SU-DHL-6 (cell line): ENCODE measurements around the gene AGAP1.

ENCODE experiments used
- H2AFZ ChIP-seq: fragments of 200-600 bp; sonication (generic); 2 replicates; pipeline ENCODE4 v1.6.1; 2014; ENCODE audit warnings: low read depth, mild to moderate bottlenecking, moderate library complexity, mixed read lengths, antibody characterized with exemption, low read length; ENCODE audit not compliant: severe bottlenecking
- H3F3A ChIP-seq: fragments of 200-600 bp; shearing (Covaris generic); 2 replicates; pipeline ENCODE4 v1.6.0; 2016; ENCODE audit warnings: antibody characterized with exemption, mild to moderate bottlenecking; ENCODE audit not compliant: insufficient read depth
- H3K27ac ChIP-seq: fragments of 200-600 bp; sonication (generic); 2 replicates; pipeline ENCODE4 v1.5.1; 2016; ENCODE audit warnings: low read depth, mild to moderate bottlenecking, low read length, moderate library complexity, mixed read lengths
- H3K27me3 ChIP-seq: fragments of 200-600 bp; sonication (generic), shearing (Covaris generic); 2 replicates; pipeline ENCODE4 v1.6.0; 2014; ENCODE audit warnings: mild to moderate bottlenecking, low read length
- H3K36me3 ChIP-seq: fragments of 200-600 bp; sonication (generic); 2 replicates; pipeline ENCODE4 v1.6.1; 2014; ENCODE audit warnings: mild to moderate bottlenecking, low read length, mixed read lengths
- H3K4me2 ChIP-seq: fragments of 300-600, 200-600 bp; shearing (Covaris generic), sonication (generic); 2 replicates; pipeline ENCODE4 v1.6.0; 2014; ENCODE audit warnings: low read length, low read depth, mild to moderate bottlenecking; ENCODE audit not compliant: poor library complexity, severe bottlenecking
- H3K4me3 ChIP-seq: fragments of 200-600 bp; sonication (generic); 2 replicates; pipeline ENCODE4 v1.5.1; 2014; ENCODE audit warnings: antibody characterized with exemption, low read length, mild to moderate bottlenecking, mixed read lengths; ENCODE audit not compliant: insufficient read depth, poor library complexity, severe bottlenecking
- H3K79me2 ChIP-seq: fragments of 200-600 bp; sonication (generic); 2 replicates; pipeline ENCODE4 v1.6.1; 2014; ENCODE audit warnings: mild to moderate bottlenecking, low read length, moderate library complexity; ENCODE audit not compliant: insufficient read depth
- H3K9ac ChIP-seq: fragments of 200-600 bp; sonication (generic); 2 replicates; pipeline ENCODE4 v1.7.0; 2014; ENCODE audit warnings: mild to moderate bottlenecking, low read length
- H3K9me2 ChIP-seq: fragments of 200-600 bp; sonication (generic); replicated peaks from 2 replicates; pipeline ENCODE4 v1.6.1; 2014; ENCODE audit warnings: low read length; ENCODE audit not compliant: insufficient read depth
- H3K9me3 ChIP-seq: fragments of 200-600 bp; sonication (generic); 2 replicates; pipeline ENCODE4 v1.6.1; 2014; ENCODE audit warnings: low read length, mixed read lengths; ENCODE audit not compliant: insufficient read depth
- H4K20me1 ChIP-seq: fragments of 200-600 bp; sonication (generic); 2 replicates; pipeline ENCODE4 v1.6.1; 2014; ENCODE audit warnings: low read depth, mild to moderate bottlenecking, antibody characterized with exemption, low read length, moderate library complexity, mixed read lengths
- CTCF ChIP-seq: fragments of 200-600 bp; sonication (generic); IDR thresholded peaks from one replicate; pipeline ENCODE4 v1.5.1; 2017; ENCODE audit warnings: antibody characterized with exemption, mild to moderate bottlenecking, low read length, moderate library complexity; ENCODE audit not compliant: insufficient read depth, poor library complexity, severe bottlenecking
- EZH2phosphoT487 ChIP-seq: fragments of 200-600 bp; sonication (generic), shearing (Covaris generic); conservative IDR thresholded peaks from 2 replicates; pipeline ENCODE4 v1.6.1; 2018; ENCODE audit warnings: mild to moderate bottlenecking, antibody characterized with exemption, low read length, moderate library complexity, mixed read lengths

Gene AGAP1

DNA sequence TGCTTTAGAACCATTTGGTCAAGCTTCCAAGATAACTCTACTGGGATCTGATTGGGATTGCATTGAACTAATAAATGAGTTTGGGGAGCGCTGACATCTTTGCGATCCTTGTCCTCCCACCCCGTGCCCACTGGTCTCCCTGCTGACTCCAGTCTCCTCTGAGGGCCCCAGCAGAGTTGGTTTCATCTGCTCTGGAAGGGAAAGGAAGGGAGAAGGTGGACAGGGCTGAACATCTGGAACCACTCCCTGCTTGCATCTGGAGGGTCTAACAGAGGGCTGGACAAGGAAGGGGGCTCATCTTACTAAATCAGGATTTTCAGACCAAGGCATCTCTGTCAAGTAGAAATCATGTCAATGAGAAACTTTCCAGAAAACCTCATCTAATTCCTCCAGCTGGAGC, 661.6 kb downstream of the AGAP1 start:
- Histone ChIP-seq H3K9ac (no peak overlapping the region), H3K9me2 (no peaks in the 10 kb centered on the region), H3F3A (no peaks in the 10 kb centered on the region), H2AFZ (no peak overlapping the region), H3K9me3 (no peaks in the 10 kb centered on the region), H4K20me1 (no peaks in the 10 kb centered on the region), H3K79me2 (no peaks in the 10 kb centered on the region), H3K36me3 (no peaks in the 10 kb centered on the region), H3K4me2 (no peak overlapping the region), H3K27me3 (no peaks in the 10 kb centered on the region), H3K4me3 (no peak overlapping the region), H3K27ac (no peak overlapping the region)
- TF ChIP-seq EZH2phosphoT487: no peak
- no peak for TF ChIP-seq CTCF

GRCh38 chr2:236156095-236156859, 662.4 kb downstream of the AGAP1 start:
- Histone ChIP-seq H3K4me2 (no peak overlapping the region), H3K27ac (no peak overlapping the region), H3K79me2 (no peaks in the 10 kb centered on the region), H4K20me1 (no peaks in the 10 kb centered on the region), H3K9me2 (no peaks in the 10 kb centered on the region), H3K27me3 (no peaks in the 10 kb centered on the region), H3K9ac (no peak overlapping the region), H3K9me3 (no peaks in the 10 kb centered on the region), H3K4me3 (no peak overlapping the region), H3F3A (no peaks in the 10 kb centered on the region), H3K36me3 (no peaks in the 10 kb centered on the region), H2AFZ (no peak overlapping the region)
- no peak for TF ChIP-seq EZH2phosphoT487
- TF ChIP-seq CTCF: no peak

GRCh38 chr2:236156860-236157194, 663.0 kb downstream of the AGAP1 start:
- no peak overlapping the region for H2AFZ ChIP-seq
- H3K4me3 ChIP-seq: no peak overlapping the region
- TF ChIP-seq CTCF (no peak), EZH2phosphoT487 (no peak)
- no peak overlapping the region for H3K27ac ChIP-seq
- H3K27me3 ChIP-seq: no peaks in the 10 kb centered on the region
- no peaks in the 10 kb centered on the region for H3K79me2 ChIP-seq
- H3K36me3 ChIP-seq: no peaks in the 10 kb centered on the region
- H3K4me2 ChIP-seq: no peak overlapping the region
- H3K9me3 ChIP-seq: no peaks in the 10 kb centered on the region
- no peak overlapping the region for H3K9ac ChIP-seq
- H4K20me1 ChIP-seq: no peaks in the 10 kb centered on the region
- no peaks in the 10 kb centered on the region for H3F3A ChIP-seq
- H3K9me2 ChIP-seq: no peaks in the 10 kb centered on the region
